Ishikawa (cell line): ENCODE measurements around the gene PLCB1.

Source experiments
- CEBPB ChIP-seq: IDR thresholded peaks from 2 replicates; pipeline ENCODE4 v1.6.1; 2012
- CREB1 ChIP-seq: IDR thresholded peaks from 2 replicates; pipeline ENCODE4 v1.6.1; 2012; ENCODE audit warnings: low read depth
- EGR1 ChIP-seq: IDR thresholded peaks from 2 replicates; pipeline ENCODE4 v1.6.1; 2012
- EP300 ChIP-seq: IDR thresholded peaks from 2 replicates; pipeline ENCODE4 v1.6.1; 2012; ENCODE audit warnings: borderline replicate concordance
- FOXM1 ChIP-seq: IDR thresholded peaks from 2 replicates; pipeline ENCODE4 v1.6.1; 2012; ENCODE audit warnings: low read depth, borderline replicate concordance
- NFIC ChIP-seq: IDR thresholded peaks from 2 replicates; pipeline ENCODE4 v1.6.1; 2012
- RAD21 ChIP-seq: IDR thresholded peaks from 2 replicates; pipeline ENCODE4 v1.6.1; 2012; ENCODE audit warnings: low read depth
- TAF1 ChIP-seq: IDR thresholded peaks from 2 replicates; pipeline ENCODE4 v1.6.1; 2012; ENCODE audit warnings: low read depth, mild to moderate bottlenecking
- TCF12 ChIP-seq: IDR thresholded peaks from 2 replicates; pipeline ENCODE4 v1.6.1; 2012; ENCODE audit warnings: low read depth
- TEAD4 ChIP-seq: IDR thresholded peaks from 2 replicates; pipeline ENCODE4 v1.6.1; 2012
- YY1 ChIP-seq: IDR thresholded peaks from 2 replicates; pipeline ENCODE4 v1.6.1; 2012; ENCODE audit warnings: low read depth
- ZBTB7A ChIP-seq: IDR thresholded peaks from 2 replicates; pipeline ENCODE4 v1.6.1; 2012; ENCODE audit warnings: low read depth
- TF ChIP-seq, protein P1 (sequence below): IDR thresholded peaks from 2 replicates; pipeline ENCODE4 v1.6.1; 2012
- TF ChIP-seq, protein P2 (sequence below): IDR thresholded peaks from 2 replicates; pipeline ENCODE4 v1.6.1; 2012
- TF ChIP-seq, protein P3 (sequence below): IDR thresholded peaks from 2 replicates; pipeline ENCODE4 v1.6.1; 2012; ENCODE audit warnings: low read depth, mild to moderate bottlenecking

PLCB1 gene

DNA sequence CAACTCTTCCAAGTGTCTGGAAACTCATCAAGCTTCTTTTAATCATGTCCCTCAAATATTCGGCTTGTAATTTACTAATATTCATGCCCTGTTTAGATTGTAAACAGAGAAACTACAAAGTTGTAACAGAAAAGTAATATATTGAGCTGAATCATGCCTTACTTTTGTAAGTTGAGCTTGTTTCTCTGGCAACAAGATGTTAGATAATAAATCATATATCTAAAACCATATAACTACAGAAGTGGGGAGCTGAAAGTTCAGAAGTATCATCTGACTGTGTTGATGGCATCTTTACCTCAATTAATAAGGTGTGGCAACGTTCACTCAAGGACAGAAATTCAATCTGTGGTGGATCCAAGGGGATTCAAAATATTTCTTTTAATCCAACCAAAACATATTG lies 263.9 kb downstream of the PLCB1 start:
- no peak for TF ChIP-seq RAD21

DNA sequence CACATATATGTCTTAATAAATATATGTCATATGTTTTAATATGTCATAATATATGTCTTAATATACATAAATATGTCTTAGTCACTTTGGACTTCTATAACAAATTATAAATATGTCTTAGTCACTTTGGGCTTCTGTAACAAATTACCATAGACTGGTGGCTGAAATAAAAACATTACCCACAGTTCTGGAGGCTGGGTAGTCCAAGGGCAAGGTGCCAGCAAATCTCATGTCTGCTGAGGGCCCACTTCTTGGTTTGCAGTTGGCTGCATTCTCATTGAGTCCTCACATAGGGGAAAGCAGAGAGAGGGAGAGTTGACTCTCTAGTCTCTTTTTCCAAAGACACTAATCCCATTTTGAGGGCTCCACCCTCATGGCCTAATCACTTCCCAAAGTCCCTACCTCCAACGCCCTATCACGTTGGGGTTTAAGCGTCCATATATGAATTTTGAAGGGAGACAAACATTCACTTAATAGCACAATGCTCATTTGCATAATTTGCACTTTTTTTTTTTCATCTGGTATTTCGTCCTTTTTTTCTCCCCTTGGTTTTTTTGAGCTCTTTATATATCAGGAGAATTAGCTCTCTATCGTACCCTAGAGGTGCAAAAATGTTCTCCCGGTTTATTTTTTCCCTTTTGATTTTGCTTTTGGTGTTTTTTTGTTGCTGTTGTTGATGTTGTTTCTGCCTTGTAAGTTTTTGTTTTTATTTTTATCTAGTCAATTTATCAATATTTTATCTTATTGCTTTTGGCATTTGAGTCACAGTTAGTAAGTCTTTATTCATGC lies 266.4 kb downstream of the PLCB1 start:
- TF ChIP-seq TEAD4 (no peak), EGR1 (no peak), TCF12 (no peak), YY1 (no peak), EP300 (no peak), ZBTB7A (no peak), FOXM1 (no peak), CEBPB (no peak), TAF1 (no peak), RAD21 (no peak), CREB1 (no peak), NFIC (no peak)
- TF ChIP-seq, protein P1, sequence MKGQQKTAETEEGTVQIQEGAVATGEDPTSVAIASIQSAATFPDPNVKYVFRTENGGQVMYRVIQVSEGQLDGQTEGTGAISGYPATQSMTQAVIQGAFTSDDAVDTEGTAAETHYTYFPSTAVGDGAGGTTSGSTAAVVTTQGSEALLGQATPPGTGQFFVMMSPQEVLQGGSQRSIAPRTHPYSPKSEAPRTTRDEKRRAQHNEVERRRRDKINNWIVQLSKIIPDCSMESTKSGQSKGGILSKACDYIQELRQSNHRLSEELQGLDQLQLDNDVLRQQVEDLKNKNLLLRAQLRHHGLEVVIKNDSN, result no peak
- TF ChIP-seq, protein P2, sequence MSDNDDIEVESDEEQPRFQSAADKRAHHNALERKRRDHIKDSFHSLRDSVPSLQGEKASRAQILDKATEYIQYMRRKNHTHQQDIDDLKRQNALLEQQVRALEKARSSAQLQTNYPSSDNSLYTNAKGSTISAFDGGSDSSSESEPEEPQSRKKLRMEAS, result no peak
- TF ChIP-seq, protein P3, sequence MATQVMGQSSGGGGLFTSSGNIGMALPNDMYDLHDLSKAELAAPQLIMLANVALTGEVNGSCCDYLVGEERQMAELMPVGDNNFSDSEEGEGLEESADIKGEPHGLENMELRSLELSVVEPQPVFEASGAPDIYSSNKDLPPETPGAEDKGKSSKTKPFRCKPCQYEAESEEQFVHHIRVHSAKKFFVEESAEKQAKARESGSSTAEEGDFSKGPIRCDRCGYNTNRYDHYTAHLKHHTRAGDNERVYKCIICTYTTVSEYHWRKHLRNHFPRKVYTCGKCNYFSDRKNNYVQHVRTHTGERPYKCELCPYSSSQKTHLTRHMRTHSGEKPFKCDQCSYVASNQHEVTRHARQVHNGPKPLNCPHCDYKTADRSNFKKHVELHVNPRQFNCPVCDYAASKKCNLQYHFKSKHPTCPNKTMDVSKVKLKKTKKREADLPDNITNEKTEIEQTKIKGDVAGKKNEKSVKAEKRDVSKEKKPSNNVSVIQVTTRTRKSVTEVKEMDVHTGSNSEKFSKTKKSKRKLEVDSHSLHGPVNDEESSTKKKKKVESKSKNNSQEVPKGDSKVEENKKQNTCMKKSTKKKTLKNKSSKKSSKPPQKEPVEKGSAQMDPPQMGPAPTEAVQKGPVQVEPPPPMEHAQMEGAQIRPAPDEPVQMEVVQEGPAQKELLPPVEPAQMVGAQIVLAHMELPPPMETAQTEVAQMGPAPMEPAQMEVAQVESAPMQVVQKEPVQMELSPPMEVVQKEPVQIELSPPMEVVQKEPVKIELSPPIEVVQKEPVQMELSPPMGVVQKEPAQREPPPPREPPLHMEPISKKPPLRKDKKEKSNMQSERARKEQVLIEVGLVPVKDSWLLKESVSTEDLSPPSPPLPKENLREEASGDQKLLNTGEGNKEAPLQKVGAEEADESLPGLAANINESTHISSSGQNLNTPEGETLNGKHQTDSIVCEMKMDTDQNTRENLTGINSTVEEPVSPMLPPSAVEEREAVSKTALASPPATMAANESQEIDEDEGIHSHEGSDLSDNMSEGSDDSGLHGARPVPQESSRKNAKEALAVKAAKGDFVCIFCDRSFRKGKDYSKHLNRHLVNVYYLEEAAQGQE, result no peak

DNA sequence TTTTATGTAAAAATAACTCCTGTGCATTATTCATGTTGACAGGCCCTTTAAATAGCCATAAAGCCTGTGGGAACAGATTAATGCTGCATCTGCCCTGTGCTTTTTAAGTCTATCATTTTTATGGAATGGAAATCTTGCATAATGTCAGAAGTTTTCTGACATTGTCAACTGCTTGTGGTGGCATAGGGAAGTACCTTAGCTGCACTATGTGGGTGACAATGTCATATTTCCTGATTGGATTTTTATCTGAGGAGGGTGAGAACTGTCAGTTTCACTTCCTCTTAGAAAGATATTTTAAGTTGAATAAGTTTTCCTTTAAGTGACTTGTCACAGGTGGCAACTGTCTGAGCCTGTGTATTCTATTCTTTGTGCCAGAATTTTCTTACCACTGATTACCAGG lies 267.9 kb downstream of the PLCB1 start:
- TF ChIP-seq RAD21 (no peak), TAF1 (no peak), NFIC (no peak), YY1 (no peak), EP300 (no peak), ZBTB7A (no peak), CREB1 (no peak), CEBPB (no peak)
- TF ChIP-seq, protein P3, result no peak
- TF ChIP-seq, protein P1, result no peak

DNA sequence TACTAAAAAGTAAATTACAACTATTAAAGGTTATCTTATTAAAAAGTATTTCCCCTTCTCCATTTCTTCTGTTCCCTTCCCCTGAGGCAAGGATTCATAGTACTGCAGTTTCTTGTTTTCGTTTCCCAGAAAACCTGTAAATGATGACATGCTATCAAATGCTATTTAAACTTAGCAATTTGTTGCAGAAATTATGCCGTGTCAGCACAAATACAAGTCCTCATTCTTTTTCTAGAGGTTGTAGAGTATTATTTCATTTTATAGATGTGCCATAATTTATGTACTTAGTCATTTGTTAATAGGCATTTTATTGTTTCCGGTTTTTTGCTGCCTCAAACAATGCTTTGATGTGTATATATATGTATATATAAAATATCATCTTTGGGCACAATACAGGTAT lies 268.4 kb downstream of the PLCB1 start:
- no peak for TF ChIP-seq EP300
- TF ChIP-seq RAD21, result no peak
- no peak for TF ChIP-seq EGR1
- TF ChIP-seq TEAD4, result no peak
- TF ChIP-seq CEBPB, result no peak
- TF ChIP-seq TCF12, result no peak
- no peak for TF ChIP-seq ZBTB7A
- no peak for TF ChIP-seq TAF1
- TF ChIP-seq, protein P3, result no peak
- TF ChIP-seq NFIC, result no peak

DNA sequence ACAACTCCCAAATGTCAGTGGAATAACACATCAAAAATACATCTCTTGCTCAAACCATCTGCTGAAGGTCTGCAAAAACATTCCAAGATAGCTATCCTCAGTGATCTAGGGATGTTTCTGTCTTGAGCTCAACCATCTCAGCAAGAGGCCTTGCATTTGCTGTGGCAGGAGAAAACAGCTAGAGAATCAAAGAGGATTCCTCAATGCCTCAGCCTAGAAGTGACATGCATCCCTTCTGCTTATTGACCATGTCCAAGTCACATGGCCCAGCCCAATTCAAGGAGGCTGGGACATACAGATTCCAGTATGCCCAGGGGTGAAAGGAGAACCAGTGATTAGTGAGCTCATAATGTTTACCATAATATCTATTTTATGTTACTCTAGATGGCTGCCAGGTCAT lies 269.5 kb downstream of the PLCB1 start:
- TF ChIP-seq, protein P2, result no peak
- TF ChIP-seq, protein P1, result peak; percentile 29; the same call in 1 of the 2 replicates
